Measurements from ENCODE around the gene TMEM54.

Gene TMEM54

GRCh38 chr1:32867151-32867550, 34.0 kb downstream of the TMEM54 start:
- no peak overlapping the region for H3K4me3 ChIP-seq (ENCODE audit: low read depth, low read length)

GRCh38 chr1:32865639-32866405, 35.4 kb downstream of the TMEM54 start:
- no peak overlapping the region for H3K4me3 ChIP-seq (ENCODE audit: low read depth, low read length)

GRCh38 chr1:32864375-32865019, 36.7 kb downstream of the TMEM54 start:
- H3K4me3 ChIP-seq (ENCODE audit: low read depth, low read length): no peak overlapping the region

- H3K4me3 ChIP-seq (ENCODE audit: low read depth, low read length): no peak overlapping the region
These were observed 37.3 kb downstream of the TMEM54 start for GRCh38 chr1:32863881-32864245.

GRCh38 chr1:32863218-32863880, 37.8 kb downstream of the TMEM54 start:
- H3K4me3 ChIP-seq (ENCODE audit: low read depth, low read length): no peak overlapping the region

GRCh38 chr1:32861904-32862695, 39.1 kb downstream of the TMEM54 start:
- no peak overlapping the region for H3K4me3 ChIP-seq (ENCODE audit: low read depth, low read length)

GRCh38 chr1:32860566-32860965, 40.6 kb downstream of the TMEM54 start:
- no peak overlapping the region for H3K4me3 ChIP-seq (ENCODE audit: low read depth, low read length)

- no peak overlapping the region for H3K4me3 ChIP-seq (ENCODE audit: low read depth, low read length)
These were observed 41.3 kb downstream of the TMEM54 start for GRCh38 chr1:32859915-32860314.

GRCh38 chr1:32858791-32859190, 42.4 kb downstream of the TMEM54 start:
- no peak overlapping the region for H3K4me3 ChIP-seq (ENCODE audit: low read depth, low read length)

- no peak overlapping the region for H3K4me3 ChIP-seq (ENCODE audit: low read depth, low read length)
These were observed 43.1 kb downstream of the TMEM54 start for GRCh38 chr1:32858136-32858535.

- no peak overlapping the region for H3K4me3 ChIP-seq (ENCODE audit: low read depth, low read length)
These were observed 45.1 kb downstream of the TMEM54 start for GRCh38 chr1:32855861-32856617.

GRCh38 chr1:32848354-32849063, 52.7 kb downstream of the TMEM54 start:
- no peak overlapping the region for H3K4me3 ChIP-seq (ENCODE audit: low read depth, low read length)

Data from iPS-11a (cell line).